Stimulated activated CD4-positive, alpha-beta T cell treated with anti-CD3 and anti-CD28 coated beads, Interleukin-1b, Interleukin-23, amount 100 ng/mL, for 1 hour (primary cell): ENCODE data around the gene TNFRSF19.

Experiments used
- DNase-seq, 2 donors: peaks; one replicate each; pipeline ENCODE4 v3.0.0-alpha.2; 2020; ENCODE audit warnings: low read depth in 2 of 2

Gene TNFRSF19

DNA sequence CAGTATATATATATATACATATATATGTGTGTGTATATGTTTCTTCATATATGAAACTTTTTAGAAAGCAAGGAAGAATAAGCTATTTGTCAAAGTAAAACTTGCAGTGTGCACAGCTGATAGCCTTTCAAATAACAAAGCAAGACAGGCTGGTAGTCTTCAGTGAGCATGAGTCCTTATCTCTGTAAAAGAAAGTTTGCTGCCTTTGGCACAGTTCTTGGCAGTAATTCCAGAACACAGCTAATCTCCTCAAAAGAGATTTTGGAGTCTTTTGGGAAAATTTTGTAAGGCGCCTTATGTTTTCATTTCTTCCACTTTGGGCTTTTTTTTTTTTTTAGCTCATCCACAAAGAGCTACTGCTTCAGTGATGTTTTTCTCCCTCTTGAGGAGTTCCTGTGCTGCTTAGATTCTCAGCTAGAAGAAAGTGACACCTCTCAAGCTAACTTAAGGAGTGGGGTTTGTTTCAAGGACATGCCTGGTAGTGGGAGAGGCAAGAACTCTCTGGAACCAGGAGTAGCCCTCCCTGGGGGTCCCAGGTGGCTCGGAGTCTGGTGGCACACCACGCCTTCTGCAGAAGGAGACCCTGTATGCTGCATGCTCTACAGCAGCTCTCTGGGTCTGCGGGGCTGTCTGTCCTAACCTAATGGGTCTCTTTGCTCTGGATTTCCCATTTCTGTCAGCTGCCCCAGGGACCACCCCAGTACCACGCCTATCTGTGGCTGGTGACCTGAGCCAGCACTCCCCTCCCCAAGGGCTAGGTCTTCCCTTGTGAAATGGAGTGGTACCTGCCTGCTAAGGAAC, 58.8 kb downstream of the TNFRSF19 start:
- DNase-seq = no peak

DNA sequence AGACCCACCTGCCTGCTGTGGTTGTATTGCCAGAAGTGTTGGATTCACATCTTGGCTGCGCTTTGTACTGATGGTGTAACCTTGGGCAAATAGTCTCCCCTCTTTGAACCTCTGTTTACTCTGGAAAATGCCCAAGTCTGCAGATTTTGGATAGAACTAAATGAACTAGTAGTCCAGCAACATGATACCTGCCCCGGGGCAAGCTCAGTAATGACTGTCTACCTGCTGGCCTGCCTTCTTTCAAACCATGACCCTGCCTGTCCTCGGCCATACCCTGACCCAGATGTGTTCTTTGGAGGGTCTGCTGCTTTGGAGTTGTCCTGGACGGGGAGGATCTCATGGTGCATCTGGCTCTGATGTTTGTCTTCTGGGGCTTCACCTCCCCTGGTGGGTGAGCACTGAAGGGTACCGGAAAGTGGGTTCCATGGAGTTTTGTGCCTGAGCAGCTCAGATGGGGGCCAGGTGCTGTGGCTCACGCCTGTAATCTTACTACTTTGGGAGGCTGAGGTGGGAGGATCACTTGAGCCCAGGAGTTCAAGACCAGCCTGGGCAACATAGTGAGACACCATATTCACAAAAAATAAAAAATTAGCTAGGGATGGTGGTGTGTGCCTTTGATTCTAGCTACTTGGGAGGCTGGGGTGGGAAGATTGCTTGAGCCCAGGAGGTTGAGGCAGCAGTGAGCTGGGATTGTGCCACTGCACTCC, 59.5 kb downstream of the TNFRSF19 start:
- no peak for DNase-seq

DNA sequence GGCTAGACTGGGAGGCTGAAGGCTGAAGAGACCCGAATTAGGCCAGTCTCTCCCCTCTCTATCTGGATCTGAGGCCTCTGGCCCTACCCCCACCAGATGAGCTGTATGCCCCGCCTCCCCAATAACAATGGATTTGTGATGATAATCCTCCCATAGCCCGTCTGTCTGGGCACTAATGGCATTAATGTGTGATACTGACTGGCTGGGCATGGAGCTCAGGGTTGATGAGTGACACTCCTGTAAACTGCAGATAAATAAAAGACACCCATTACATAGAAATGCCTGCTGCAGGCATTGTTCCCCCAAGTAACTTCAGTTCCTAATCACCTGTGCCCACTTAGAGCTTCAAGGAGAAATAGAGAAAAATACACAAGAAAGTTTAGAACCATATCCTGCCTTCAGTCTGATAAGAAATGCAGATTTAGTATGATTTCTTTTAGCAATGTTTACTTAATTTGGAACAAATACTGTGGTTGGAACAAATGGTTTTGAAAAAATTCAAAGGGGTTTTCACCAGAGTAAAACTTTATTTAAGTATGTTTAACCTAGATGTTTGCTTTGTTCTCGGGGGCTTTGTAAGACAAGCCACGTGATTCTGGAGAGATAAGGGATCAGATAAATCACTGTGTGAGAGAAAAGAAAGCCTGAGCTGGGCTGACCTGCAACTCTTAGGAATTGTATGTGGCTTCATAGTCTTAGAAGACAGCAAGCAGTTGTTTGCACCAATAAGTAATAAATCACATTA, 60.3 kb downstream of the TNFRSF19 start:
- DNase-seq = no peak

DNA sequence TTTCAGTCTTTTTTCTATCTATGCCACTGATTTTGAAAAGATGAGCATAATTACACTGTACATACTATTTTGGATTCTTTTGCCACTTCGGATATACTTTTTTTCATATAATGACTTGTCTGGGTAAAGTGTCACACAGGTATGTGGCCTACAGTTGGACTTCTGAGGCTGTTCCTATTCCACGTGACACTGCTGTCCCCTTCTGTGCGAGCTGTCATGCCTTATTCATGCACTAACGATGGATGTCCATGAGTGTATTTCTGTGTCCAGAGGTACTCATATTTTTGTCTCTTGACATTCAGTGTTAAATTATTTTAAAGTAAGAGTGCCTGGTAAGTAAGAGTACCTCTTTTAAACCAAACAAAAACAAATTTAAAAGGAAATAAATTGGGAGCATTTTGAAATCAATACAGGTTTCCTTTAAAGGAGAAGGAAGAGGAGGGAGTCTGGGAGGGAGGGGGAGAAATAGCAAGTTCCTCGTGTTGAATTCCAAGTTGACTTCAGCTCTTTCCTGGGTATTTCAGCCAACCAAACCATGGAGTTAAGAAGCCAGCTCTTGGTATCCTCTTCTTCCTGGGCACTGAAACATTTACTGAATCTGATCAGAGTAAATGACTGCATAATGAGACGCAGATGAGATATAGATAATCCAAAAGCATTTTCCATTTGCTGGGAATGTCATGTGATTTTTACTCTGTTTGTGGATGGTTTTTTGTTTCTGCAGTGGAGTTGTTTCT, 61.3 kb downstream of the TNFRSF19 start:
- no peak for DNase-seq

DNA sequence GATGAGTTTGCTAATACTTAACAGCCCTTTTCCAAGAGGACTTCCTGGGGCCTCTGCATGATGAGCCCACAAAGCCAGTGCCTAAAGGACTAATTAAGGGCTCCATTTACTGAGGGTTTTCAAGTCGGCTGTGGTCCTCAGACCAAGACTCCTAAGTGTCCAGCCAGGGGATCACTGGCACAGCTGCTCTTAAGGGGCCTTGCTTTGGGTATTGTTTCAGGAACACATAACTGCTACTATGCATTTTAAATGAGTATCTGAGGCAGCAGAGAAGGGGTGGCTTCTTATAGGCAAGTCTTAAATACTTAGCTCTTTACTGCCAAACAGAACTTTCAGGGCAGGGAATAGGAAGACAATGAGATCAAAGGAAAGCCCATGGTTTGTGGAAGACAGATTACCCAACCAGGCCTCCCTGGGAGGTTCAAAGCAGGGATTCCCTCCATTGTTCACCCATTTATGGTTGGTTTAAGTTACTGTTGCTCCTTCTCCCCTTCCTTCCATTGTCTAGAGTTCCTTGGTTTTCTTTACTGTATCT, 61.9 kb downstream of the TNFRSF19 start:
- DNase-seq = no peak

DNA sequence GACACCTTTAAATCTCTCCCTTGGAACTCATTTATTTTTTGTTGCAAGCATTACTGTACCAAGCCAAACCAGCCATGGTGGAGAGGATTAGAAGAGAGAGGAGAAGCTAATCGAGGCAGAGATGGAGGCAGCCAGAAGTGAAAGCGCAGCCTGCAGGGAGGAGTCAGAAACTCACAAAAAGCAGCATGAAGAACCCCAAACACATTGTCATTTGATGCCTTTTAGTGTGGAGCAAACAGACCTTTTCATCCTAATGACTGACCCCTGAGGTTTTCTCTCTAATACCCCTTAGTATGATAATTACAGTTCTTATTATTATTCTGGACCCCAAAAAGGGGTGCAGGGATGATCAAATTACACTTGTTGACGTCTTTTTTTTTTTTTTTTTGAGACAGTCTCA, 62.5 kb downstream of the TNFRSF19 start:
- DNase-seq = no peak

DNA sequence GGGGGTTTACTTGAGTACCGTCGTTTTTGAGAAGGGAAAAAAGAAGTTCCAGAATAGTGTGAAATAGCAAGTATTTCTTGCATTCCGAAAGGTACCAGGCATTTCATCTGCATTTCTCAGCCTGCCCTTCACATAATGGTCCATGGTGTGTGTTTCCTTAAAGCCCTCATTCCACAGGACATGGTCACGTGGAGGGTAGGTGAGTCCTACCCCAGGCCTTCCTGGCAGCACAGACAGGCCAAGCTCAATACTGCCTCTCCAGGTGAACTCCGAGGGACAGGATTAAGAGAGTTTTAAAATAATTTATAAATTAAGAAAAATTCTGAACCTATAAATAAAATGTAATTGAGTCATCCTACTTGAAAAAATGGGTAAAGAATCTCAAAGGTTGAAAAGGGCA, 64.7 kb downstream of the TNFRSF19 start:
- DNase-seq = no peak

DNA sequence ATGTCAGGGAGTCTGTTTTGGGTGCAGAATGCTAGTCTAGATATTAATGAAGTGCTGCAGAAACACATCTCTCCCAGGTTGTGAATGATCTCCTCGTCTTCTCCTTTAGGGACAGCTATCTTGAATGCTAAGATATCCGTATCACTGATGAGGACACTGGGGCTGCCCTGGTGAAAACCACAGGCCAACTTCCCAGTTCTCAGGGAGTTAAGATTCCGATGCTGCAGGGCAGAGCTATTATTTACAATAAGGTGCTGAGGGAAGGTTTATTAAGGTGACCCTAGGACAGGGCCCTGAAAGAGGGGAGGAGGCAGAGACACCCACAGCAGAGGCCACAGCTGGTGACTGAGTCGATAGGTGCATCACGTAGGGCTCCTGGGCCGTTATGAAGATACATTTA, 66.1 kb downstream of the TNFRSF19 start:
- no peak for DNase-seq

DNA sequence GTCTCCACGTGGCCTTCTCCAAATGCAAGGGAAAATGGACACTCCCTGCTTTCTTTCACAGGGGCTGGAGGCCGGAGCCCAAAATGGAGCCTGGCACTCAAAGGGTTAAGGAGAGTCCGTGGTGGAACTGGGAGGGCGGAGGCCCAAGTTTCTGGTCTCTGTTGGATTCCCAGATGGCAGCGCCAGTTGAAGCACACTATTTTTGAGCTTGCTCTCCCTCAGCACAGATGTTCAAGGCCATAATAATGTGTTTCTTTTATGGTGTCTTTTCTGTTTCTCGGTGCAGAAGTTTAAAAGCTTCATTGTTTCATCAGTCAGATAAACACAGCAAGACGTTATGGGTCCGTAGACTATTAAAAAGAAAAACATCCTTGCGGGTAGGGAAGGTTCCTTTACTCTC, 67.6 kb downstream of the TNFRSF19 start:
- no peak for DNase-seq

DNA sequence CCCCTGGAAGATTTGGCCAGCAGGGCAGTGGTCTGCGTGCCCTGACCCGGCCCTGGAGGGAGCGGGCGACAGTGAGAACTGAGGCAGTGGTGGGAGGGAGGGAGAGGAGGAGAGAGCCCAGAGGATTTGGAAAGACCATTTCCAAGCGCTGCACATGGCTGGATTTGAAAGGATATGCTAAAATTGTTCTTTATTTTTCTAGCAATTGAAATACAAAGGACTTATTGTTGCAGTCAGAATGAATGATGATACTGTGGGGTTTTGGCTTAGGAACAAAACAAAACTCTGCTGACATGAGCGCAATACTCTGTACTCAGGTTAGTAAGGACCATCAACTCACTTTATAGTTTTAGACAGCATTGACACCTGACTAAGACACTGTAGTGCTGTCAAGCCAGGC, 69.5 kb downstream of the TNFRSF19 start:
- no peak for DNase-seq

DNA sequence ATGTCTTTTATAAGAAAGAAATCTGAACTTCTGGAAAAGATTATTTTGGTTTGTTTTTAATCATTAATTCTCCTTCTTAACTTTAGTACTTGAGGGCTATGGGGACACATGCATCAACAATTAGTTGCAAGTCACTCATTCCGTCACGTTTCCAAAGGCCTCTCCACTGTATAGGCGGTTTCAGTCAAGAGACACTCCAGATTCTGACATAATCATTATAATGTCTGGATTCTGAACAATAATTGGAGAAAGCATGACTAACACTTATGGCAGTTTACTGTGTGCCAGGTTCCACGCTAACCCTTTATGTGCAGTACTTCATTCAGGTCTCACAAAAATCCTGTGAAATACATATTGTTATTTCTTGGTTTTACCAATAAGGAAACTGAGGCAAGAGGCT, 71.9 kb downstream of the TNFRSF19 start:
- no peak for DNase-seq

DNA sequence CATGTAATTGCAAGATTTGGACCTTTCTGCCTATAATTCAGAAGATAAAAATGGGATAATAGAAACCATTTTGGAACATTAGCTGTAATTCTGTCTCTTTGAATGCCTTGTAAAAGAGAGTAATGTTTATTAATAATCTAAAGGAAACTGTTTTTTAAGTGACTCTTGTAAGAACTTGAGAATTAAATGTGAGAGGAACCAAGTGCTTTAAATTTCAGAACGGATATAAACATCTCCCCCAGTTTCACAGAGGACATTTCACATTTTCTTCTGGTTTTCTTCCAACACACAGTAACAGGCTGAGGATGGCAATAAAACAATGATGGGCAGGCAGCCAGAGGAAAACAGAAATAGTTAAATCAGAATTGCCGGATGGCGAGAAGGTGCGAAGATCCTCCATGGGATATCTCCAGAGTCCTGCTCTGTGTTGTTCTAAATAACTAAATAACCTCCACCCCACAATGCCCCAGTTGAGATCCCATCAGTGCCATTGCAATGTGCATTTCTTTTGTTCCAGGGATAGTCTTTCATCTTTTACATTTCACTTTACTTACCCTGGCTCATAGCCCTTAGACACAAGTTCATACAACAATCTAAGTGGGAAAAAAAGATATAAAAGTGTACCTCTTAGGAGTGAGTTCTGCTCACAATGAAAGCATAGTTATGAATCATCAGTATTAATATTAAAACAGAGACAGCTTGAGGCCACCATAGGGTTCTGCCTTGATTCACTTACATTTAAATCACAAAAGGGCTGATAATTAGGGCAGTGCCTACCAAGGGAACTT, 73.3 kb downstream of the TNFRSF19 start:
- DNase-seq = no peak

DNA sequence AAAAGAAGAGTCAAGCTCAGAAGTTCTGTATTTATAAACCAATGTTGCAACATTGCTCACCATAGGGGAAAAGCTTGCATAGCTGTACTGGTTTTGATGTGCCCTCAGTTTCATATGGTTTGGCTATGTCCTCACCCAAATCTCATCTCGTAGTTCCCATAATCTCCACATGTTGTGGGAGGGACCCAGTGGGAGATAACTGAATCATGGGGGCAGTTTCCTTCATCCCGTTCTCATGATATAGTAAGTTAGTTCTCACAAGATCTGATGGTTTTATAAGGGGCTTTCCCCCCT, 73.9 kb downstream of the TNFRSF19 start:
- no peak for DNase-seq

DNA sequence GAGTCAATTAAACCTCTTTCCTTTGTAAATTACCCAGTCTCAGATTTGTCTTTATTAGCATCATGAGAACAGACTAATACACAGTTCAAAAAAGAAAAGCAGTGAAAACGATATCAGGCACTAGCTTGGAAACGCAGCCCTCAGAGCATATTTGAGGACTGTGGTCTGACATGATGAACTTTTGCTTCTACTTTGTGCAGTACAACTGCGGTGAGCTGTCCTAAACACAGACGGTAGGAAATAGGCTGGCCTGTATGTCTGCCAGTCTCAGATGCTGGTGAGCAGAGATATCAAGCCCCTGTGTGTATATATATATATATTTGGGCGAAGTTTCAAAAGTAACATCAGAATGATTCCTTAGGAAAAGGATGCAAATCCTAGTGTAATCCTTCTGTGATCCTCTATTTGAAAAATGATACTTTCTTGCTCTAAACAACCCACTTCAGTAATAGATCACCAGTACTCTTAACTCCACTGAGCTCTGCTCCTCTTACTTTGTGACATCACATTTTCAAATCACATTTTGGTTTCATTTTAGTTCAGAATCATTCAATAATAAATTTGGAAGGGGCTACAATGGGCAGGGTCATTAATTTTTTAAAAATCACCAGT, 74.4 kb downstream of the TNFRSF19 start:
- DNase-seq = no peak

DNA sequence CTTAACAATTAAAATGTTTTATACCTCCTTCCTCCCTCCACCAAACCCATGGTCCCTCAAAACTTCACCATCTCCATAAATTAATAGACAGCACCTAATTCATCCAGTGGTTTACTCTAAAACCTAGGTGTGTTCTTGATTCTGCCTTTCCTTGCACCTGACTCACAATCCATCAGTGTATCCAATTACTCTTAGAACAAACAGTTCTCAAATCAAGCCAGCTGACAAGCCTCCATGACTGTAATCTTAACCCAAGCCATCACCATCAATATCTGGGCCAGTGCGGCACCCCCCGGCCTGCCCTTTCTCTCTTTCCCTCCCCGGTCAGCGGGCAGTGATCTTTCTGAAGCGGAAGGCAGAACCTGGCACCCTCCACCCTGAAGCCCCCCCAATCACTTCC, 75.6 kb downstream of the TNFRSF19 start:
- no peak for DNase-seq

DNA sequence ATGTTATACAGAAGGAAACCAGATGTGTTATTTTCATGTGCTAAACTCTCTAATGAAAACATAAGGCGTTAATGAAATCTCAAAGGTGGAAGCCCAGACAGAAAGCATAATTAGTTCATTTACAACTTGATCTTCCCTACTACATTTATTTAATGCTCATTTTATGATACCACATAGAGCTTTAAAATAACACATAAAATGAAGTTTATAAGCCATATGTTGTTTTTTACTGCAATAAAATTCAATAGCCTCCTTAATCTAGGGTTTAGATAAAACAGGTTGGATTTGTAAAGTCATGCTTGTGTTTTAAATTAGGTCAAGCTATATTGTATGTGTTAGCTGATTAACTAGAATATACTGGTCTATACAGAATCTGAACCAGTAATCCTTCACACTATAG, 81.2 kb downstream of the TNFRSF19 start:
- DNase-seq = no peak

DNA sequence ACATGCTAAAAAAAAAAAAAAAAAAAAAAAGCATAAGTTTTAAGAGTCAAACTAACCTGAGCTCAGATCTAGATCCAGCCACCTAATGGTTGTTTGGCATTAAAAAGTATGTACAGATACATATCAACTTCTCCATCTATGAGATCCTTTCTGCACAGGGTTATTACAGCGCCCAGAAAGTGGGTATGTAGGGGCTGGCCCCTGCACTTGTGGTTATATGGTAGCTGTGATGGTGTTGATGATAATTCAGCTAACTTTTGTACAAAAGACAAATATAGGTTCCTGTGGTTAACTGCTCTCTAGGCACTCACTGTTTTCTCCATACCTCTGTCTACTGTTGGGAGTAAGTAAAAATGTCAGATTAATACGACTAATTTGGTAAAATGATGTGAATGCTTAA, 81.7 kb downstream of the TNFRSF19 start:
- DNase-seq = no peak

DNA sequence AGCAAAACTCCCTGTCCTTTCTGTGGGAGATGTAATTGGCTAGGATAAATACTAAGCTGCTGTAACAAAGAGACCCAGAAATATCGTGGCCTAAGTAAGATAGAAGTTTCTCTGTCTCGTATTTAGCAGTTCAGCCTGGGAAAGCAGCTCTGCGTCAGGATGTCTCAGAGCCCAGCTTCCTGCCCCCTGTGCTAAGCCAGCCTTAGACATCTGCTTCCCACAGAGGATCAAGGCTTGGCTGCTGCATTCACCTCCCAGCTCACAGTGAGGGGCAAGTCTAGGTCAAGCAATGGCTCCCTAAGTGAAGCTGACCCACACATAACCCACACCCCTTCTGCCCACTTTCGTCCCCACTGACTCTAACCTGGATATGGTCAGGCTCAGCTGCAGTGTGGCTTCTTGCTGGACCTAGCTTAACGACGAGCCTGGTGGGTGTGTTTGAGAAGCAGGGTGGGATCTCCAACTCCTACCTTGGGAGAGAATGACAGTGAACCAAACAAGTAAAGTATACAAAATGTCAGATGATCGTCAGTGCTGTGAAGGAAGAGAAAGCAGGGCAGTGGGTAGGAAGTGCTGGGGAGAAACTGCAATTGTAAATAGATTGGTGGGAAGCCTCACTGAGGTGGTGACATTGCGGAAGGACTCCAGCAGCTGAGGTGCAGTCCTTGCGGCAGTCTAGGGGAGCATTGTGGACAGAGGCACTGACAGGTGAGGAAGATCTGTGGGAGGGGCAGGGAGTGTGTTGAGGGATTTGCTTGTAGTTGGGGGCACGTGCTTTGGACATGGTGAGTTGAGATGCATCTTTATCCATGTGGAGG, 82.9 kb downstream of the TNFRSF19 start:
- no peak for DNase-seq

DNA sequence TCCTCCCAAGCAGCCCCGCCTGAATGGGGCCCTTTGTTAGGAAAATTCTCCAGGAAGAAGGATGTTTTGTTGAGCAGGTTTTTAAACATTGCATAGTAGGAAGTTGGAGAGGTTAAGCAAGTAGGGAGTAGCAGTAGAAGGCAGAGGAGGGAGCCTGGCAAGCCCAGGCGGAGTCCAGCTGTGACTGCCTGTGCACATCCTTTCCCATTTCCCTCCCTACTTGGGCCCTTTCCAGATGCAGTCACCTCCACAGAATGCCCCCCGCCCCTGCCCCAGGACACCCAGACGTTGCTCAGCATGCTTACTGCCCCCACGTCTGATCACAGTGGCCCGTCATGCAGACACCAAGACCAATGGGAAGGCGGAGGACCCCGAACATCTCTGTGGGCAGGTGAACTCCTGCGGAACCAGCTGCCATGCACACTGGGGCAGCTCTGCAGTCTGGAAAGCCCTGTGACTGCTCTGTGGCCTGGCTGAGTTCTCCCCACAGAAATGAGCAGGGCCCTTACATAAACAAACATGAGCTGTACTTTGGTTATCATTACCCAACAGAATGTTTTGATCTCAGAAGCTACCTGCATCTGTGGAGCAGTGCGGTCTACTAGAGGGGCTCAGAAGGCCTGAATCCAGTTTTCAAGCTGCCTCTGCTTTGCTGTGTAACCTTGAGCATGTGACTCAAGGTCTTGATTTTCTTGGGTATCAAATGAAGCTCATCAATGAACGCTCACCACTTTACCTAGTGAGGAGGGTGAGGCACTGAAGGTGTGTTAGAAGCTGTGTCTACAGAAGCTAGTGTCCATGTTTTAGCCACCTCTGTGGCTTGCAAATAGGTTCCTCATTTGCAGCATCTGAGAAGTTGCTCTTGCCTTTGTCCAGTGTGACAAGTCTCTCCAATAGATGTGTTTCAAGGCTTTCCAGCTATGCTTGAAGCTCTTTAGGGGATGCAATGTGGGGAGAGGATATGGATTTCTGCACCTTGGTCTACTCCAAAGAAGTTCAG, 84.2 kb downstream of the TNFRSF19 start:
- no peak for DNase-seq
